CD4-positive, alpha-beta T cell treated with Interleukin-4 for 4 hours (primary cell): ENCODE measurements around the gene ENTPD1.
"Not testable (repeated sequence)": the region's sequence is repeated elsewhere in the genome, so short reads cannot be mapped to it uniquely, and the experiment has no call there.

Source experiments
- DNase-seq: peaks from one replicate; pipeline ENCODE4 v3.0.0-alpha.2; 2020

The ENTPD1 gene

GRCh38 chr10:95756041-95756761 is at the start of gene ENTPD1:
ENTPD1 (plus strand) TSS chr10:95756163; CDS start chr10:95756240, 77 bp downstream.
- no peak for DNase-seq

- DNase-seq: no peak
Measured at GRCh38 chr10:95706573-95706972, 49.4 kb upstream of the ENTPD1 start.

GRCh38 chr10:95706990-95707389 is 49.0 kb upstream of the ENTPD1 start:
- no peak for DNase-seq

- DNase-seq: no peak
Measured at GRCh38 chr10:95711492-95711891, 44.5 kb upstream of the ENTPD1 start.

- DNase-seq: no peak
Measured at GRCh38 chr10:95716466-95716865, 39.5 kb upstream of the ENTPD1 start.

GRCh38 chr10:95716866-95717265 is 39.1 kb upstream of the ENTPD1 start:
- no peak for DNase-seq

GRCh38 chr10:95720745-95721144 is 35.2 kb upstream of the ENTPD1 start:
- not testable (repeated sequence) for DNase-seq

- DNase-seq: not testable (repeated sequence)
Measured at GRCh38 chr10:95722496-95722895, 33.5 kb upstream of the ENTPD1 start.

- no peak for DNase-seq
Measured at GRCh38 chr10:95728526-95728925, 27.4 kb upstream of the ENTPD1 start.

GRCh38 chr10:95729323-95730055 is 26.5 kb upstream of the ENTPD1 start:
- no peak for DNase-seq

- no peak for DNase-seq
Measured at GRCh38 chr10:95730233-95730632, 25.7 kb upstream of the ENTPD1 start.

- not testable (repeated sequence) for DNase-seq
Measured at GRCh38 chr10:95732907-95733306, 23.1 kb upstream of the ENTPD1 start.

GRCh38 chr10:95739056-95739455 is 16.9 kb upstream of the ENTPD1 start:
- DNase-seq: no peak

- DNase-seq: no peak
Measured at GRCh38 chr10:95741807-95742467, 14.0 kb upstream of the ENTPD1 start.

GRCh38 chr10:95742485-95742884 is 13.5 kb upstream of the ENTPD1 start:
- DNase-seq: no peak

GRCh38 chr10:95742962-95743535 is 12.9 kb upstream of the ENTPD1 start:
- DNase-seq: no peak

- no peak for DNase-seq
Measured at GRCh38 chr10:95745501-95745900, 10.5 kb upstream of the ENTPD1 start.

GRCh38 chr10:95748349-95748748 is 7.6 kb upstream of the ENTPD1 start:
- DNase-seq: no peak

GRCh38 chr10:95755511-95756004 is 405 bp upstream of the ENTPD1 start:
- DNase-seq: no peak

- no peak for DNase-seq
Measured at GRCh38 chr10:95756809-95757684, 1.1 kb downstream of the ENTPD1 start.

GRCh38 chr10:95758351-95759025 is 2.5 kb downstream of the ENTPD1 start:
- no peak for DNase-seq
